ENCODE measurements around the gene ACTR3C. TPM values are rescaled to one million over a fixed set of nuclear protein-coding genes. Genes with fewer than 3 reads are reported as not detected.

ACTR3C gene
- total RNA-seq, 3 donors from 2014 or later = 5.0 to 54.0 (median 30.2) TPM

- TF ChIP-seq POLR2A (IDR thresholded peaks at IDR 0.05) = no peak
- TF ChIP-seq, protein P1, sequence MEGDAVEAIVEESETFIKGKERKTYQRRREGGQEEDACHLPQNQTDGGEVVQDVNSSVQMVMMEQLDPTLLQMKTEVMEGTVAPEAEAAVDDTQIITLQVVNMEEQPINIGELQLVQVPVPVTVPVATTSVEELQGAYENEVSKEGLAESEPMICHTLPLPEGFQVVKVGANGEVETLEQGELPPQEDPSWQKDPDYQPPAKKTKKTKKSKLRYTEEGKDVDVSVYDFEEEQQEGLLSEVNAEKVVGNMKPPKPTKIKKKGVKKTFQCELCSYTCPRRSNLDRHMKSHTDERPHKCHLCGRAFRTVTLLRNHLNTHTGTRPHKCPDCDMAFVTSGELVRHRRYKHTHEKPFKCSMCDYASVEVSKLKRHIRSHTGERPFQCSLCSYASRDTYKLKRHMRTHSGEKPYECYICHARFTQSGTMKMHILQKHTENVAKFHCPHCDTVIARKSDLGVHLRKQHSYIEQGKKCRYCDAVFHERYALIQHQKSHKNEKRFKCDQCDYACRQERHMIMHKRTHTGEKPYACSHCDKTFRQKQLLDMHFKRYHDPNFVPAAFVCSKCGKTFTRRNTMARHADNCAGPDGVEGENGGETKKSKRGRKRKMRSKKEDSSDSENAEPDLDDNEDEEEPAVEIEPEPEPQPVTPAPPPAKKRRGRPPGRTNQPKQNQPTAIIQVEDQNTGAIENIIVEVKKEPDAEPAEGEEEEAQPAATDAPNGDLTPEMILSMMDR (IDR thresholded peaks at IDR 0.05) = no peak
- TF ChIP-seq POLR2AphosphoS5 (IDR thresholded peaks at IDR 0.05) = no peak
- H3K9me3 ChIP-seq = no peaks in the 10 kb centered on the region
- no peak for DNase-seq (ENCODE audit: low spot score in 2 of 2)
- H3K27ac ChIP-seq = no peak overlapping the region
- H3K4me3 ChIP-seq = no peak overlapping the region
- H3K4me1 ChIP-seq = peaks cover 0 to 9% of the 10 kb centered on the region in 2 donors
- no peaks in the 10 kb centered on the region for H3K36me3 ChIP-seq
- no peaks in the 10 kb centered on the region for H3K27me3 ChIP-seq
- intact Hi-C loops (cut with DNase I; ENCODE audit: low total_unique reads) = no loop called here
Measured at GRCh38 chr7:150332852-150333635, 9.7 kb upstream of the ACTR3C start.

DNA sequence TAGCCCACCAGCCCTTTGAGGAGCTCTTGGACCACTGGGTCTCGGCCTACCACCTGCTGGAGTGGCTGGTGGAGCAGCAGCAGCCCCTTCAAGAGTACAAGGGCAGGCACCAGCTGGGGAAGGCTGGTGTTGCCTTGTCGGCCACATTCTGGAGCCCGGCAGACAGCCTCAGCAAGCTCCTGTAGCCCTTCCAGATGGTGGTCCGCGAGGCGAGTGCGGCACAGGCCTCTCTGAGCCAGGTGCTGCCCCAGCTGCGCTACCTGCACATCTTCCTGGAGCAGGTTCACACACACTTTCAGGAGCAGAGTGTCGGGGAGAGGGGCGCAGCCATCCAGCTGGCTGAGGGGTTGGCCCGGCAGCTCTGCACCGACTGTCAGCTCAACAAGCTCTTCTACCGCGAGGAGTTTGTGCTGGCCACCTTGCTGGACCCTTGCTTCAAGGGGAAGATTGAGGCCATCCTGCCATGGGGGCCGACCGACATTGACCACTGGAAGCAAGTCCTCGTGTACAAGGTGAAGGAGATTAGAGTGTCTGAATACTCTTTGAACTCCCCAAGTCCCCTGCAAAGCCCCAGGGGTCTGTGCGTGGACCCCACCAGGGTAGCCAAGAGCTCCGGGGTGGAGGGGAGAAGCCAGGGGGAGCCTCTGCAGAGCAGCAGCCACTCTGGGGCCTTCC lies 7.0 kb upstream of the ACTR3C start:
- TF ChIP-seq POLR2AphosphoS5 (IDR thresholded peaks at IDR 0.05) = no peak
- TF ChIP-seq, protein P1 (IDR thresholded peaks at IDR 0.05) = no peak
- no peak for TF ChIP-seq POLR2A (IDR thresholded peaks at IDR 0.05)
- no peak for DNase-seq (ENCODE audit: low spot score in 2 of 2)
- Histone ChIP-seq H3K27ac (no peak overlapping the region), H3K4me1 (peaks cover 0 to 3% of the 10 kb centered on the region in 2 donors), H3K36me3 (no peaks in the 10 kb centered on the region), H3K27me3 (no peaks in the 10 kb centered on the region), H3K9me3 (no peaks in the 10 kb centered on the region), H3K4me3 (no peak overlapping the region)
- intact Hi-C loops (cut with DNase I; ENCODE audit: low total_unique reads) = no loop called here

DNA sequence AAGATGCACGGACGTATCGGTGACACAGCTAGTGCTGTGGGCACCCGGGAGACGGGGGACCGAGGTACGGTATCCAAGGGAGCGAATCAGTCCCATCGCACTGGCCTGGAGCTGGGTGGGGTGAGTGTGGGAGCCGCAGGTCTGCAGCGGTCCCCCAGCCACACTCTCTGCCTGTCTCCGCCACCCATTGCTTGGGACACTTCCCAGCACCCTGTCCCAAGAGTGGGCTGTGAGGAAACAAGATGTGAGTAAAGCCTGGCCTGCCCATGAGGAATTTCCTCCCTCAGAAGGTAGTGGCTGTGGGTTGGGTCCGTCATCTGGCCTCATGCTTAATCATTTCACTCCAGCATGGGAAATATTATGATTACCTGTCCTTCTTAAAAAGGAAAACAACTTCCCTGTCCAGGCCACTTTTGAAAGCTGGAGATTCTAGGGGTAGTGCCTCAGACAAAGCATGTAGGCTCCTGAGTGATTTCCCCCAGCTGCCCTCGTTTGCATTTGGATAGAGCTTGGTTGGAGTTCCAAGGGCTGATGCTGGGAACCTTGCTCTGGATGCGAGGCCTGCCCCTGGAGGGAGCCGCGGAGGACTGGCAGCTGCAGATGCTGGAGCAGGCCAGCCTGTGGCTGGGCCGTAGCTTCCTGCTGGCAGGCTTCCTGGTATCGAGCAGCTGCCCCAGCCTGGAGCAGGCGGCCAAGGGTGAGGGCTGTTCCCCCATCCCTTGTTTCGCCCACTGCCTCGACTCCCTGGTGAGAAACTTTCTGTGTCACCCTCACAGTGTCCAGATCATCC lies 6.2 kb upstream of the ACTR3C start:
- DNase-seq (ENCODE audit: low spot score in 2 of 2) = no peak
- intact Hi-C loops (cut with DNase I; ENCODE audit: low total_unique reads) = no loop called here
- H3K4me1 ChIP-seq = peaks cover 0 to 3% of the 10 kb centered on the region in 2 donors
- H3K4me3 ChIP-seq = no peak overlapping the region
- no peak overlapping the region for H3K27ac ChIP-seq
- TF ChIP-seq, protein P1 (IDR thresholded peaks at IDR 0.05) = no peak
- TF ChIP-seq POLR2A (IDR thresholded peaks at IDR 0.05) = no peak
- no peak for TF ChIP-seq POLR2AphosphoS5 (IDR thresholded peaks at IDR 0.05)
- H3K9me3 ChIP-seq = no peaks in the 10 kb centered on the region
- H3K27me3 ChIP-seq = no peaks in the 10 kb centered on the region
- no peaks in the 10 kb centered on the region for H3K36me3 ChIP-seq

DNA sequence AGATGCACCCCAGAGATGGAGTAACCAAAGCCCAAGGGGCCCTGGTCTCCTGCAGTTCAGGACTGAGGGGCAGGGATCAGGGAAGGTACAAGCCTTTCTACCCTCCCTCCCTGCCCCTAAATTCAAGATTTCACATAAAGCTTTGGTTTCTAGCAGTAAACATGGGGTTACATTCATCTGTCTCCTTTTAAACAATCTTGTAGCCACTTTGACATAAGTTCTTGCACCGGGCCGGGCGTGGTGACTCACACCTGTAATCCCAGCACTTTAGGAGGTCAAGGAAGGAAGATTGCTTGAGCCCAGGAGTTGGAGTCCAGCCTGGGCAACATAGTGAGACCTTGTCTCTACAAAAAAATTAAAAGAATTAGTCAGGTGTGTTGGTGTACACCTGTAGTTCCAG lies 4.0 kb upstream of the ACTR3C start:
- DNase-seq (ENCODE audit: low spot score in 2 of 2) = no peak
- Histone ChIP-seq H3K27me3 (no peaks in the 10 kb centered on the region), H3K36me3 (no peaks in the 10 kb centered on the region), H3K9me3 (no peaks in the 10 kb centered on the region), H3K4me1 (peaks cover 0 to 8% of the 10 kb centered on the region in 2 donors), H3K27ac (no peak overlapping the region), H3K4me3 (no peak overlapping the region)
- intact Hi-C loops (cut with DNase I; ENCODE audit: low total_unique reads) = no loop called here
- no peak for TF ChIP-seq POLR2A (IDR thresholded peaks at IDR 0.05)
- TF ChIP-seq, protein P1 (IDR thresholded peaks at IDR 0.05) = no peak
- TF ChIP-seq POLR2AphosphoS5 (IDR thresholded peaks at IDR 0.05) = no peak
